Effector memory CD4-positive, alpha-beta T cell (primary cell): ENCODE data around the gene OXTR.

ENCODE experiments used
- DNase-seq, 3 donors: peaks; one replicate each; pipeline ENCODE4 v3.0.0-alpha.2; 2020
- H3K27ac ChIP-seq: 2 replicates; pipeline ENCODE4 v1.7.0; 2013; ENCODE audit warnings: mild to moderate bottlenecking, low read length, moderate library complexity; ENCODE audit not compliant: insufficient read depth, poor library complexity, severe bottlenecking
- H3K27me3 ChIP-seq: replicated peaks from 2 replicates; pipeline ENCODE4 v1.7.0; 2013; ENCODE audit warnings: mild to moderate bottlenecking, low read length; ENCODE audit not compliant: insufficient read depth, control insufficient read depth, poor library complexity, severe bottlenecking
- H3K36me3 ChIP-seq: 2 replicates; pipeline ENCODE4 v1.7.0; 2013; ENCODE audit warnings: mild to moderate bottlenecking, low read length, moderate library complexity; ENCODE audit not compliant: control insufficient read depth, insufficient read depth
- H3K4me1 ChIP-seq: 2 replicates; pipeline ENCODE4 v1.7.0; 2013; ENCODE audit warnings: low read length, mild to moderate bottlenecking; ENCODE audit not compliant: control insufficient read depth, insufficient read depth, poor library complexity, severe bottlenecking
- H3K4me3 ChIP-seq: 2 replicates; pipeline ENCODE4 v1.7.0; 2013; ENCODE audit warnings: low read length, low read depth, mild to moderate bottlenecking; ENCODE audit not compliant: insufficient read depth, poor library complexity, severe bottlenecking
- H3K9me3 ChIP-seq: 2 replicates; pipeline ENCODE4 v1.7.0; 2013; ENCODE audit warnings: mild to moderate bottlenecking, low read length, moderate library complexity; ENCODE audit not compliant: control insufficient read depth

Gene OXTR

GRCh38 chr3:8759038-8759707 is 10.2 kb downstream of the OXTR start:
- H3K36me3 ChIP-seq: no peaks in the 10 kb centered on the region
- DNase-seq: no peak

GRCh38 chr3:8757551-8758518 is 11.6 kb downstream of the OXTR start:
- H3K4me1 ChIP-seq: no peaks in the 10 kb centered on the region
- H3K27me3 ChIP-seq: no peaks in the 10 kb centered on the region
- no peaks in the 10 kb centered on the region for H3K9me3 ChIP-seq
- no peak overlapping the region for H3K27ac ChIP-seq
- H3K36me3 ChIP-seq: no peaks in the 10 kb centered on the region
- DNase-seq: no peak
- H3K4me3 ChIP-seq: no peak overlapping the region

More at GRCh38 chr3:8759038-8759707, 10.2 kb downstream of the OXTR start:
- Histone ChIP-seq H3K27ac (no peak overlapping the region), H3K27me3 (no peaks in the 10 kb centered on the region), H3K4me3 (no peak overlapping the region), H3K4me1 (no peaks in the 10 kb centered on the region), H3K9me3 (no peaks in the 10 kb centered on the region)

GRCh38 chr3:8756671-8757070 is 12.7 kb downstream of the OXTR start:
- Histone ChIP-seq H3K27ac (no peak overlapping the region), H3K4me1 (no peaks in the 10 kb centered on the region), H3K4me3 (no peak overlapping the region), H3K36me3 (no peaks in the 10 kb centered on the region), H3K9me3 (no peaks in the 10 kb centered on the region), H3K27me3 (no peaks in the 10 kb centered on the region)
- DNase-seq: no peak

- Histone ChIP-seq H3K36me3 (no peaks in the 10 kb centered on the region), H3K9me3 (no peaks in the 10 kb centered on the region), H3K27me3 (no peaks in the 10 kb centered on the region), H3K27ac (no peak overlapping the region), H3K4me1 (no peaks in the 10 kb centered on the region), H3K4me3 (no peak overlapping the region)
- no peak for DNase-seq
Measured at GRCh38 chr3:8755564-8756237, 13.7 kb downstream of the OXTR start.

- DNase-seq: no peak
- Histone ChIP-seq H3K27me3 (no peaks in the 10 kb centered on the region), H3K4me3 (no peak overlapping the region), H3K27ac (no peak overlapping the region), H3K4me1 (no peaks in the 10 kb centered on the region), H3K9me3 (no peaks in the 10 kb centered on the region), H3K36me3 (no peaks in the 10 kb centered on the region)
Measured at GRCh38 chr3:8755097-8755496, 14.3 kb downstream of the OXTR start.

- Histone ChIP-seq H3K27me3 (no peaks in the 10 kb centered on the region), H3K9me3 (no peaks in the 10 kb centered on the region), H3K27ac (no peak overlapping the region), H3K4me3 (no peak overlapping the region), H3K36me3 (no peaks in the 10 kb centered on the region), H3K4me1 (no peaks in the 10 kb centered on the region)
- DNase-seq: no peak
Measured at GRCh38 chr3:8752832-8753231, 16.6 kb downstream of the OXTR start.

- Histone ChIP-seq H3K4me3 (no peak overlapping the region), H3K36me3 (no peaks in the 10 kb centered on the region), H3K27me3 (no peaks in the 10 kb centered on the region), H3K4me1 (no peaks in the 10 kb centered on the region), H3K9me3 (no peaks in the 10 kb centered on the region), H3K27ac (no peak overlapping the region)
- no peak for DNase-seq
Measured at GRCh38 chr3:8749316-8749715, 20.1 kb downstream of the OXTR start.

GRCh38 chr3:8746780-8747345 is 22.6 kb downstream of the OXTR start:
- DNase-seq: no peak
- no peak overlapping the region for H3K4me3 ChIP-seq
- H3K9me3 ChIP-seq: no peaks in the 10 kb centered on the region
- H3K27ac ChIP-seq: no peak overlapping the region
- no peaks in the 10 kb centered on the region for H3K4me1 ChIP-seq
- H3K36me3 ChIP-seq: no peaks in the 10 kb centered on the region
- no peaks in the 10 kb centered on the region for H3K27me3 ChIP-seq

GRCh38 chr3:8745619-8746370 is 23.6 kb downstream of the OXTR start:
- no peak for DNase-seq
- no peaks in the 10 kb centered on the region for H3K9me3 ChIP-seq
- no peaks in the 10 kb centered on the region for H3K27me3 ChIP-seq
- no peaks in the 10 kb centered on the region for H3K4me1 ChIP-seq
- no peak overlapping the region for H3K4me3 ChIP-seq
- no peaks in the 10 kb centered on the region for H3K36me3 ChIP-seq
- no peak overlapping the region for H3K27ac ChIP-seq
